ENCODE measurements around the gene MIEF2. TPM values are rescaled to one million over a fixed set of nuclear protein-coding genes. Genes with fewer than 3 reads are reported as not detected.

MIEF2 gene
- total and polyA plus RNA-seq, 12 donors: 4.1 to 46.6 (median 22.9) TPM

- Histone ChIP-seq H3K27ac (peak within 1 kb of the TSS; percentile 92 to 100 (median 96)), H3K9me3 (replicated peaks in 1 of 3) (no peaks in the 10 kb centered on the region), H3K4me1 (replicated peaks in 1 of 2) (peaks cover 41 to 53% of the 10 kb centered on the region in 2 donors), H3K27me3 (no peaks in the 10 kb centered on the region), H3K36me3 (replicated peaks in 1 of 2) (peaks cover 0 to 40% of the 10 kb centered on the region in 2 donors), H3K4me3 (peak within 1 kb of the TSS; percentile 30 to 97 (median 86))
- peak in 6 of 7 donors; percentile 45 to 68 (median 54) for DNase-seq
- WGBS, 4 donors: 0 to 1% (median 1%) methylated on average over 2 to 71 of the region's 71 CpGs; no CpG with 5 or more reads in 1 of the 4 donors
- intact Hi-C loops (cut with DNase I): loop anchor here in 1 of 2 donors (10.0 kb wide), 1 partner anchor 74 kb away; the partner anchor contains the start of gene ALKBH5
- peak; percentile 51 to 66 for TF ChIP-seq POLR2A (IDR thresholded peaks at IDR 0.05)
- no peak for TF ChIP-seq CTCF (IDR thresholded peaks at IDR 0.05)
Observed at GRCh38 chr17:18258356-18259038, 2.0 kb upstream of the MIEF2 start, which contains the start of gene FLII. Gene FLII, minus strand, starts transcription at chr17:18258738. Its CDS starts 48 bp downstream, at chr17:18258690.

GRCh38 chr17:18259621-18260331, 686 bp upstream of the MIEF2 start:
- H3K27ac ChIP-seq: peak overlapping the region in 3 of 5 donors; percentile 92 to 96 (median 94)
- peak overlapping the region in 1 of 4 donors; percentile 90 for H3K4me3 ChIP-seq
- H3K27me3 ChIP-seq: no peaks in the 10 kb centered on the region
- intact Hi-C loops (cut with DNase I): loop anchor here in 1 of 2 donors (10.0 kb wide), 1 partner anchor 75 kb away; the partner anchor contains the start of gene ALKBH5
- H3K36me3 ChIP-seq (replicated peaks in 1 of 2): peaks cover 0 to 40% of the 10 kb centered on the region in 2 donors
- H3K4me1 ChIP-seq (replicated peaks in 1 of 2): peaks cover 41 to 53% of the 10 kb centered on the region in 2 donors
- TF ChIP-seq POLR2A (IDR thresholded peaks at IDR 0.05) (no peak), CTCF (IDR thresholded peaks at IDR 0.05) (no peak)
- no peak for DNase-seq
- WGBS, 4 donors: 66 to 68% (median 66%) methylated on average over 20 to 22 of the region's 22 CpGs
- no peaks in the 10 kb centered on the region for H3K9me3 ChIP-seq (replicated peaks in 1 of 3)

GRCh38 chr17:18261146-18261515, 669 bp downstream of the MIEF2 start:
- Histone ChIP-seq H3K4me3 (peak overlapping the region; percentile 43 to 94 (median 80)), H3K9me3 (replicated peaks in 1 of 3) (no peaks in the 10 kb centered on the region), H3K36me3 (replicated peaks in 1 of 2) (peaks cover 0 to 38% of the 10 kb centered on the region in 2 donors), H3K27me3 (no peaks in the 10 kb centered on the region), H3K27ac (peak overlapping the region; percentile 91 to 96 (median 93)), H3K4me1 (replicated peaks in 1 of 2) (peaks cover 41 to 51% of the 10 kb centered on the region in 2 donors)
- WGBS, 4 donors: 1 to 2% (median 1%) methylated on average over 10 to 16 of the region's 16 CpGs; no CpG with 5 or more reads in 1 of the 4 donors
- peak; percentile 84 to 96 (median 93) for DNase-seq
- peak; percentile 2 to 65 for TF ChIP-seq POLR2A (IDR thresholded peaks at IDR 0.05)
- peak in 1 of 6 experiments; percentile 4 for TF ChIP-seq CTCF (IDR thresholded peaks at IDR 0.05)
- intact Hi-C loops (cut with DNase I): no loop called here

- Histone ChIP-seq H3K4me3 (peak overlapping the region in 1 of 4 donors; percentile 90), H3K27me3 (no peaks in the 10 kb centered on the region), H3K9me3 (replicated peaks in 1 of 3) (no peaks in the 10 kb centered on the region), H3K4me1 (replicated peaks in 1 of 2) (peaks cover 36 to 46% of the 10 kb centered on the region in 2 donors), H3K36me3 (replicated peaks in 1 of 2) (peaks cover 0 to 33% of the 10 kb centered on the region in 2 donors), H3K27ac (peak overlapping the region in 4 of 5 donors; percentile 91 to 96 (median 93))
- 82 to 100% (median 88%) methylated on average over 1 to 3 of the region's 3 CpGs for WGBS, 4 donors
- no peak for TF ChIP-seq POLR2A (IDR thresholded peaks at IDR 0.05)
- no peak for TF ChIP-seq CTCF (IDR thresholded peaks at IDR 0.05)
- intact Hi-C loops (cut with DNase I): no loop called here
- DNase-seq: no peak
Observed at GRCh38 chr17:18261659-18262058, 1.2 kb downstream of the MIEF2 start.
